NCI-H748 (cell line): ENCODE measurements around the gene PRR30.
A peak's percentile ranks its signal among the peaks of the same experiment; 100 is the strongest.
"Not testable (repeated sequence)": the region's sequence is repeated elsewhere in the genome, so short reads cannot be mapped to it uniquely, and the experiment has no call there.

ENCODE experiments used
- DNase-seq: peaks from one replicate; lab custom pipeline; 2025; ENCODE audit not compliant: unreplicated experiment; lab: John Stamatoyannopoulos, UW

The PRR30 gene

GRCh38 chr2:27139310-27139709 is at the start of gene PRR30:
TSS of gene PRR30 (minus strand) at chr2:27139410. CDS start at chr2:27138329, 1,081 bp downstream.
- no peak for DNase-seq

GRCh38 chr2:27186613-27187345 is 47.6 kb upstream of the PRR30 start:
- no peak for DNase-seq

GRCh38 chr2:27185331-27186026 is 46.3 kb upstream of the PRR30 start:
- no peak for DNase-seq

- no peak for DNase-seq
These were observed 44.9 kb upstream of the PRR30 start for GRCh38 chr2:27184115-27184514.

GRCh38 chr2:27182346-27182745 is 43.1 kb upstream of the PRR30 start:
- no peak for DNase-seq

GRCh38 chr2:27179344-27180000 is 40.3 kb upstream of the PRR30 start:
- DNase-seq, result no peak

- no peak for DNase-seq
These were observed 39.3 kb upstream of the PRR30 start for GRCh38 chr2:27178469-27178868.

GRCh38 chr2:27177441-27178351 is 38.5 kb upstream of the PRR30 start:
- DNase-seq, result peak; percentile 7

GRCh38 chr2:27175781-27176180 is 36.6 kb upstream of the PRR30 start:
- DNase-seq, result not testable (repeated sequence)

- DNase-seq, result no peak
These were observed 36.1 kb upstream of the PRR30 start for GRCh38 chr2:27175330-27175729.

GRCh38 chr2:27174638-27175037 is 35.4 kb upstream of the PRR30 start:
- DNase-seq, result no peak

- peak; percentile 40 for DNase-seq
These were observed 32.2 kb upstream of the PRR30 start for GRCh38 chr2:27171351-27171848.

- no peak for DNase-seq
These were observed 31.5 kb upstream of the PRR30 start for GRCh38 chr2:27170581-27171337.

- peak; percentile 24 for DNase-seq
These were observed 26.0 kb upstream of the PRR30 start for GRCh38 chr2:27164960-27165763.

GRCh38 chr2:27162151-27163121 is 23.2 kb upstream of the PRR30 start:
- no peak for DNase-seq

GRCh38 chr2:27160191-27160590 is 21.0 kb upstream of the PRR30 start:
- DNase-seq, result no peak

- no peak for DNase-seq
These were observed 20.1 kb upstream of the PRR30 start for GRCh38 chr2:27159271-27159670.

GRCh38 chr2:27158468-27158867 is 19.3 kb upstream of the PRR30 start:
- no peak for DNase-seq
